GM12892 (cell line): ENCODE measurements around the gene ZSCAN32.

Source experiments
- POLR2A ChIP-seq: IDR thresholded peaks from 2 replicates; pipeline ENCODE4 v1.6.1; 2011; ENCODE audit warnings: low read depth, low read length, control low read depth
- POLR2AphosphoS5 ChIP-seq: IDR thresholded peaks from 2 replicates; pipeline ENCODE4 v1.6.1; 2011; ENCODE audit warnings: low read depth, low read length, control low read depth
- TAF1 ChIP-seq: IDR thresholded peaks from 2 replicates; pipeline ENCODE4 v1.6.1; 2011; ENCODE audit warnings: low read depth, mild to moderate bottlenecking, control low read depth, low read length, borderline replicate concordance

DNA sequence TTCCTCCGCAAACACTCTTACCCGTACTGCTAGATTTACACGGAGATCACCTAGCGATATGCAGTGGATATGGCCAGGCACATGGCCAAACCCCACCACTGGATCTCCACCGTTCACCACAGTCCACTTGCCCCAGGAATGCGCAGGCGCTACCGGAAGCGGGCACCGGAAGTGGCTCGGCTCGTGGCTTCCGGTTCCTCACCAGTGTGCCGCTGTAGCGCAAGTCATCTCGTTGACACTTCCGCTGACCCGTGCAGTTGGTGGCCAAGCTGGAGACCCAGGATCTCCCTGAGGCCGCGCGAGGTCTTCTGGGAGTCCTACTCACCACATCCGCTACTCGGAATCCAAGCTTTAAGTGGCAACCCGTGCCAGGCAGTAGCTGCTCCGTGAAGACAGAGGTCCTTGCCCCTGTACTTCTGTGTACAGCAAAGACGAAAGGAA is 31.0 kb upstream of the ZSCAN32 start:
- no peak for TF ChIP-seq POLR2AphosphoS5
- TF ChIP-seq POLR2A = no peak
- no peak for TF ChIP-seq TAF1
